ENCODE data around the gene STN1.

- TF ChIP-seq MAX (IDR thresholded peaks at IDR 0.05) (no peak), EGR1 (IDR thresholded peaks at IDR 0.05) (no peak), EP300 (IDR thresholded peaks at IDR 0.05; ENCODE audit: borderline replicate concordance) (no peak), REST (IDR thresholded peaks at IDR 0.05; ENCODE audit: low read depth) (no peak)
Measured at GRCh38 chr10:103921750-103922195, 3.8 kb upstream of the STN1 start.
